HEK293 (cell line): Measurements from ENCODE around the gene RFXAP.

Source experiments
- BCL11A ChIP-seq: fragments of 450-650 bp; formaldehyde crosslinking; IDR thresholded peaks from 2 replicates; pipeline ENCODE4 v1.5.1; 2016; ENCODE audit warnings: low read depth, missing biosample characterization, missing genetic modification characterization
- HOXA7 ChIP-seq: sonication (generic); formaldehyde crosslinking; IDR thresholded peaks from 2 replicates; pipeline ENCODE4 v1.8.1; 2022; ENCODE audit warnings: missing genetic modification reagents, borderline replicate concordance
- KLF16 ChIP-seq: fragments of 450-650 bp; formaldehyde crosslinking; IDR thresholded peaks from 2 replicates; pipeline ENCODE4 v1.5.1; 2017; ENCODE audit warnings: missing biosample characterization, missing genetic modification characterization
- SP2 ChIP-seq: fragments of 450-650 bp; formaldehyde crosslinking; IDR thresholded peaks from 2 replicates; pipeline ENCODE4 v1.5.1; 2016; ENCODE audit warnings: missing biosample characterization, missing genetic modification characterization
- YY2 ChIP-seq: fragments of 450-650 bp; formaldehyde crosslinking; IDR thresholded peaks from 2 replicates; pipeline ENCODE4 v1.5.1; 2016; ENCODE audit warnings: missing biosample characterization, missing genetic modification characterization
- ZNF121 ChIP-seq: fragments of 450-650 bp; formaldehyde crosslinking; IDR thresholded peaks from 2 replicates; pipeline ENCODE4 v1.5.1; 2016; ENCODE audit warnings: missing biosample characterization, missing genetic modification characterization
- ZNF510 ChIP-seq: fragments of 450-650 bp; formaldehyde crosslinking; IDR thresholded peaks from 2 replicates; pipeline ENCODE4 v1.5.1; 2018; ENCODE audit warnings: mild to moderate bottlenecking, missing genetic modification characterization, missing biosample characterization; ENCODE audit not compliant: insufficient replicate concordance
- ZNF768 ChIP-seq: fragments of 450-650 bp; formaldehyde crosslinking; IDR thresholded peaks from 2 replicates; pipeline ENCODE4 v1.5.1; 2018; ENCODE audit warnings: missing biosample characterization, mild to moderate bottlenecking, missing genetic modification characterization
- ZNF830 ChIP-seq: fragments of 450-650 bp; IDR thresholded peaks from 2 replicates; pipeline ENCODE4 v1.5.0; 2018; ENCODE audit warnings: missing biosample characterization, missing genetic modification characterization, low read depth, mild to moderate bottlenecking, moderate library complexity
- TF ChIP-seq, protein P1 (sequence below): fragments of 450-650 bp; formaldehyde crosslinking; IDR thresholded peaks from 2 replicates; pipeline ENCODE4 v1.5.1; 2016; ENCODE audit warnings: missing biosample characterization, missing genetic modification characterization
- TF ChIP-seq, protein P2 (sequence below): fragments of 450-650 bp; formaldehyde crosslinking; IDR thresholded peaks from 2 replicates; pipeline ENCODE4 v1.5.1; 2016; ENCODE audit warnings: missing biosample characterization, missing genetic modification characterization, borderline replicate concordance
- TF ChIP-seq, protein P3 (sequence below): fragments of 450-650 bp; IDR thresholded peaks from 2 replicates; pipeline ENCODE4 v1.5.1; 2018; ENCODE audit warnings: missing biosample characterization, missing genetic modification characterization
- TF ChIP-seq, protein P4 (sequence below): fragments of 450-650 bp; formaldehyde crosslinking; IDR thresholded peaks from 2 replicates; pipeline ENCODE4 v1.5.1; 2017; ENCODE audit warnings: missing biosample characterization, missing genetic modification characterization
- TF ChIP-seq, protein P5 (sequence below): fragments of 450-650 bp; formaldehyde crosslinking; IDR thresholded peaks from 2 replicates; pipeline ENCODE4 v1.5.1; 2016; ENCODE audit warnings: missing biosample characterization, missing genetic modification characterization

DNA sequence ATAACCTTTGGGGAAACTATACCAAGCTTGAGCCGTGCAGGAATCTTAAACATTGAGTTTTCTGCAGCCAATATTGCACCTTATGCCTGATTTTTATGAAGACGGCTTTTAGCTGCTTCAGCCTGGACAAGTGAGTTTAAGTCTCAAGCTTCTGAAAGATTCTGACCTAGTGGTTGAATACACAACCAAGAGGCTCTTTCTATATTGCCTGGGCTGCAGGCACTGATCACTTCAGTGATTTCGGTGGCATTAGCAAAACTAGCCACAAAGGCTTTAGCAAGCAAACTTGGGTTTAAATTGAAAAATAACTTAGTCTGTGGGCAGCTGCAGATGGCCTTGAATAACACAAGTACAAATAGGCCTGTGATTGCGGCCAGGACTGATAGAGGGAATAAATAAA is 29.3 kb upstream of the RFXAP start:
- TF ChIP-seq, protein P1, sequence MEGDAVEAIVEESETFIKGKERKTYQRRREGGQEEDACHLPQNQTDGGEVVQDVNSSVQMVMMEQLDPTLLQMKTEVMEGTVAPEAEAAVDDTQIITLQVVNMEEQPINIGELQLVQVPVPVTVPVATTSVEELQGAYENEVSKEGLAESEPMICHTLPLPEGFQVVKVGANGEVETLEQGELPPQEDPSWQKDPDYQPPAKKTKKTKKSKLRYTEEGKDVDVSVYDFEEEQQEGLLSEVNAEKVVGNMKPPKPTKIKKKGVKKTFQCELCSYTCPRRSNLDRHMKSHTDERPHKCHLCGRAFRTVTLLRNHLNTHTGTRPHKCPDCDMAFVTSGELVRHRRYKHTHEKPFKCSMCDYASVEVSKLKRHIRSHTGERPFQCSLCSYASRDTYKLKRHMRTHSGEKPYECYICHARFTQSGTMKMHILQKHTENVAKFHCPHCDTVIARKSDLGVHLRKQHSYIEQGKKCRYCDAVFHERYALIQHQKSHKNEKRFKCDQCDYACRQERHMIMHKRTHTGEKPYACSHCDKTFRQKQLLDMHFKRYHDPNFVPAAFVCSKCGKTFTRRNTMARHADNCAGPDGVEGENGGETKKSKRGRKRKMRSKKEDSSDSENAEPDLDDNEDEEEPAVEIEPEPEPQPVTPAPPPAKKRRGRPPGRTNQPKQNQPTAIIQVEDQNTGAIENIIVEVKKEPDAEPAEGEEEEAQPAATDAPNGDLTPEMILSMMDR (tag by site-specific recombination): no peak
- TF ChIP-seq, protein P2, sequence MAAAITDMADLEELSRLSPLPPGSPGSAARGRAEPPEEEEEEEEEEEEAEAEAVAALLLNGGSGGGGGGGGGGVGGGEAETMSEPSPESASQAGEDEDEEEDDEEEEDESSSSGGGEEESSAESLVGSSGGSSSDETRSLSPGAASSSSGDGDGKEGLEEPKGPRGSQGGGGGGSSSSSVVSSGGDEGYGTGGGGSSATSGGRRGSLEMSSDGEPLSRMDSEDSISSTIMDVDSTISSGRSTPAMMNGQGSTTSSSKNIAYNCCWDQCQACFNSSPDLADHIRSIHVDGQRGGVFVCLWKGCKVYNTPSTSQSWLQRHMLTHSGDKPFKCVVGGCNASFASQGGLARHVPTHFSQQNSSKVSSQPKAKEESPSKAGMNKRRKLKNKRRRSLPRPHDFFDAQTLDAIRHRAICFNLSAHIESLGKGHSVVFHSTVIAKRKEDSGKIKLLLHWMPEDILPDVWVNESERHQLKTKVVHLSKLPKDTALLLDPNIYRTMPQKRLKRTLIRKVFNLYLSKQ (tag by site-specific recombination): no peak
- no peak for TF ChIP-seq ZNF768 (tag by site-specific recombination)
- no peak for TF ChIP-seq KLF16 (tag by site-specific recombination)
- no peak for TF ChIP-seq BCL11A (tag by site-specific recombination)
- TF ChIP-seq ZNF830 (tag by site-specific recombination): no peak
- TF ChIP-seq, protein P3, sequence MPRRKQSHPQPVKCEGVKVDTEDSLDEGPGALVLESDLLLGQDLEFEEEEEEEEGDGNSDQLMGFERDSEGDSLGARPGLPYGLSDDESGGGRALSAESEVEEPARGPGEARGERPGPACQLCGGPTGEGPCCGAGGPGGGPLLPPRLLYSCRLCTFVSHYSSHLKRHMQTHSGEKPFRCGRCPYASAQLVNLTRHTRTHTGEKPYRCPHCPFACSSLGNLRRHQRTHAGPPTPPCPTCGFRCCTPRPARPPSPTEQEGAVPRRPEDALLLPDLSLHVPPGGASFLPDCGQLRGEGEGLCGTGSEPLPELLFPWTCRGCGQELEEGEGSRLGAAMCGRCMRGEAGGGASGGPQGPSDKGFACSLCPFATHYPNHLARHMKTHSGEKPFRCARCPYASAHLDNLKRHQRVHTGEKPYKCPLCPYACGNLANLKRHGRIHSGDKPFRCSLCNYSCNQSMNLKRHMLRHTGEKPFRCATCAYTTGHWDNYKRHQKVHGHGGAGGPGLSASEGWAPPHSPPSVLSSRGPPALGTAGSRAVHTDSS (tag by site-specific recombination): no peak
- no peak for TF ChIP-seq ZNF121 (tag by site-specific recombination)
- no peak for TF ChIP-seq SP2 (tag by site-specific recombination)
- TF ChIP-seq, protein P4, sequence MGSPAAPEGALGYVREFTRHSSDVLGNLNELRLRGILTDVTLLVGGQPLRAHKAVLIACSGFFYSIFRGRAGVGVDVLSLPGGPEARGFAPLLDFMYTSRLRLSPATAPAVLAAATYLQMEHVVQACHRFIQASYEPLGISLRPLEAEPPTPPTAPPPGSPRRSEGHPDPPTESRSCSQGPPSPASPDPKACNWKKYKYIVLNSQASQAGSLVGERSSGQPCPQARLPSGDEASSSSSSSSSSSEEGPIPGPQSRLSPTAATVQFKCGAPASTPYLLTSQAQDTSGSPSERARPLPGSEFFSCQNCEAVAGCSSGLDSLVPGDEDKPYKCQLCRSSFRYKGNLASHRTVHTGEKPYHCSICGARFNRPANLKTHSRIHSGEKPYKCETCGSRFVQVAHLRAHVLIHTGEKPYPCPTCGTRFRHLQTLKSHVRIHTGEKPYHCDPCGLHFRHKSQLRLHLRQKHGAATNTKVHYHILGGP (tag by site-specific recombination): no peak
- TF ChIP-seq, protein P5, sequence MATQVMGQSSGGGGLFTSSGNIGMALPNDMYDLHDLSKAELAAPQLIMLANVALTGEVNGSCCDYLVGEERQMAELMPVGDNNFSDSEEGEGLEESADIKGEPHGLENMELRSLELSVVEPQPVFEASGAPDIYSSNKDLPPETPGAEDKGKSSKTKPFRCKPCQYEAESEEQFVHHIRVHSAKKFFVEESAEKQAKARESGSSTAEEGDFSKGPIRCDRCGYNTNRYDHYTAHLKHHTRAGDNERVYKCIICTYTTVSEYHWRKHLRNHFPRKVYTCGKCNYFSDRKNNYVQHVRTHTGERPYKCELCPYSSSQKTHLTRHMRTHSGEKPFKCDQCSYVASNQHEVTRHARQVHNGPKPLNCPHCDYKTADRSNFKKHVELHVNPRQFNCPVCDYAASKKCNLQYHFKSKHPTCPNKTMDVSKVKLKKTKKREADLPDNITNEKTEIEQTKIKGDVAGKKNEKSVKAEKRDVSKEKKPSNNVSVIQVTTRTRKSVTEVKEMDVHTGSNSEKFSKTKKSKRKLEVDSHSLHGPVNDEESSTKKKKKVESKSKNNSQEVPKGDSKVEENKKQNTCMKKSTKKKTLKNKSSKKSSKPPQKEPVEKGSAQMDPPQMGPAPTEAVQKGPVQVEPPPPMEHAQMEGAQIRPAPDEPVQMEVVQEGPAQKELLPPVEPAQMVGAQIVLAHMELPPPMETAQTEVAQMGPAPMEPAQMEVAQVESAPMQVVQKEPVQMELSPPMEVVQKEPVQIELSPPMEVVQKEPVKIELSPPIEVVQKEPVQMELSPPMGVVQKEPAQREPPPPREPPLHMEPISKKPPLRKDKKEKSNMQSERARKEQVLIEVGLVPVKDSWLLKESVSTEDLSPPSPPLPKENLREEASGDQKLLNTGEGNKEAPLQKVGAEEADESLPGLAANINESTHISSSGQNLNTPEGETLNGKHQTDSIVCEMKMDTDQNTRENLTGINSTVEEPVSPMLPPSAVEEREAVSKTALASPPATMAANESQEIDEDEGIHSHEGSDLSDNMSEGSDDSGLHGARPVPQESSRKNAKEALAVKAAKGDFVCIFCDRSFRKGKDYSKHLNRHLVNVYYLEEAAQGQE (tag by site-specific recombination): no peak
- no peak for TF ChIP-seq YY2 (tag by site-specific recombination)
- no peak for TF ChIP-seq ZNF510 (tag by site-specific recombination)
- TF ChIP-seq HOXA7 (CRISPR knock-in tag): no peak
